H1 (cell line): ENCODE results near the gene KCNMA1. TPM values are rescaled to one million over a fixed set of nuclear protein-coding genes. Genes with fewer than 3 reads are reported as not detected.

ENCODE experiments used
- CTCF ChIA-PET: fragments of 300-600 bp; sonication (Branson Sonifier 250); formaldehyde crosslinking; loops from one replicate; lab custom pipeline; 2021; ENCODE audit not compliant: partially characterized antibody; lab: Charles Lee
- POLR2A ChIA-PET: fragments of 300-600 bp; sonication (Branson Sonifier 250); formaldehyde crosslinking; loops from one replicate; lab custom pipeline; 2021; ENCODE audit warnings: inconsistent platforms; ENCODE audit not compliant: partially characterized antibody; lab: Charles Lee
- DNase-seq, 2 experiments: peaks; one replicate each; pipeline versions ENCODE4 v3.0.0 to v3.0.0-alpha.2; 2010 to 2022; ENCODE audit warnings: low spot score in 2 of 2, low read depth in 1 of 2, mixed read lengths in 1 of 2
- FAIRE-seq: peaks from 2 replicates; lab custom pipeline; 2011; peaks lifted over from hg19 to GRCh38; lab: Jason Lieb, UNC
- H2AFZ ChIP-seq: 2 replicates; pipeline ENCODE4 v1.8.1; 2012; ENCODE audit warnings: low read length, inconsistent platforms
- H2AK5ac ChIP-seq: 2 replicates; pipeline ENCODE4 v1.6.1; 2013; ENCODE audit warnings: low read depth, low read length
- H2BK120ac ChIP-seq: replicated peaks from 2 replicates; pipeline ENCODE3; 2013; ENCODE audit warnings: low read depth, low read length, inconsistent platforms
- H2BK12ac ChIP-seq: 2 replicates; pipeline ENCODE4 v1.6.1; 2013; ENCODE audit warnings: low read depth, low read length
- H2BK15ac ChIP-seq: 2 replicates; pipeline ENCODE4 v1.6.1; 2013; ENCODE audit warnings: low read length
- H2BK20ac ChIP-seq: 2 replicates; pipeline ENCODE4 v1.6.1; 2013; ENCODE audit warnings: low read length
- H2BK5ac ChIP-seq: 2 replicates; pipeline ENCODE4 v1.6.1; 2013; ENCODE audit warnings: low read depth, low read length
- H3K14ac ChIP-seq: 2 replicates; pipeline ENCODE4 v1.6.1; 2013; ENCODE audit warnings: inconsistent platforms; ENCODE audit not compliant: insufficient read length
- H3K18ac ChIP-seq: 2 replicates; pipeline ENCODE4 v1.6.1; 2013; ENCODE audit warnings: low read length; ENCODE audit errors: extremely low read depth
- H3K23ac ChIP-seq: 2 replicates; pipeline ENCODE4 v1.6.1; 2013; ENCODE audit warnings: inconsistent platforms; ENCODE audit not compliant: insufficient read length
- H3K23me2 ChIP-seq: 2 replicates; pipeline ENCODE4 v1.6.1; 2013; ENCODE audit warnings: low read depth, low read length
- H3K27ac ChIP-seq: 2 replicates; pipeline ENCODE4 v1.6.1; 2011; ENCODE audit warnings: low read depth, low read length, inconsistent platforms
- H3K27me3 ChIP-seq, 4 experiments: replicated peaks in 1 of 4; 1 replicate in 1 of 4; 2 replicates in 3 of 4; pipeline versions ENCODE4 v1.6.1 to v1.8.1; 2011 to 2013; ENCODE audit warnings: low read length in 3 of 4, mild to moderate bottlenecking in 3 of 4, inconsistent platforms in 2 of 4, mixed read lengths in 2 of 4, moderate library complexity in 1 of 4; ENCODE audit not compliant: control insufficient read depth in 3 of 4, insufficient read depth in 3 of 4; ENCODE audit errors: extremely low read depth in 1 of 4
- H3K36me3 ChIP-seq, 4 experiments: 2 replicates each; pipeline versions ENCODE4 v1.6.1 to v1.8.1; 2011 to 2013; ENCODE audit warnings: mild to moderate bottlenecking in 4 of 4, low read length in 3 of 4, moderate library complexity in 2 of 4, control low read depth in 1 of 4, inconsistent platforms in 1 of 4; ENCODE audit not compliant: insufficient read depth in 4 of 4, control insufficient read depth in 2 of 4
- H3K4ac ChIP-seq: replicated peaks from 2 replicates; pipeline ENCODE3; 2013; ENCODE audit warnings: low read length, low read depth, mixed read lengths, inconsistent platforms; ENCODE audit not compliant: insufficient read length
- H3K4me1 ChIP-seq, 4 experiments: replicated peaks in 1 of 4; 1 replicate in 1 of 4; 2 replicates in 3 of 4; pipeline versions ENCODE4 v1.6.1 to v1.8.1; 2011 to 2013; ENCODE audit warnings: low read length in 3 of 4, inconsistent platforms in 2 of 4, mixed read lengths in 1 of 4; ENCODE audit not compliant: insufficient read depth in 4 of 4, control insufficient read depth in 3 of 4
- H3K4me2 ChIP-seq, 2 experiments: 2 replicates each; pipeline versions ENCODE4 v1.6.1 to v1.8.1; 2011 to 2013; ENCODE audit warnings: low read depth in 2 of 2, low read length in 2 of 2, control low read depth in 1 of 2, inconsistent platforms in 1 of 2, mild to moderate bottlenecking in 1 of 2; ENCODE audit not compliant: insufficient read depth in 1 of 2
- H3K4me3 ChIP-seq, 4 experiments: fragments of 200-600, 300-600 bp in 1 of 4; sonication (generic), shearing (Covaris generic), sonication (Bioruptor Twin) in 1 of 4; 2 replicates each; pipeline versions ENCODE4 v1.5.1 to v1.8.1; 2011 to 2016; ENCODE audit warnings: low read length in 4 of 4, low read depth in 3 of 4, control low read depth in 2 of 4, inconsistent platforms in 2 of 4, mild to moderate bottlenecking in 2 of 4, mixed read lengths in 1 of 4, moderate library complexity in 1 of 4; ENCODE audit not compliant: insufficient read depth in 2 of 4; ENCODE audit errors: extremely low read depth in 1 of 4
- H3K56ac ChIP-seq: replicated peaks from 2 replicates; pipeline ENCODE3; 2013; ENCODE audit warnings: low read depth, mild to moderate bottlenecking, mixed read lengths, low read length, inconsistent platforms; ENCODE audit not compliant: insufficient read length
- H3K79me1 ChIP-seq: 2 replicates; pipeline ENCODE4 v1.6.1; 2013; ENCODE audit warnings: low read depth, low read length, control low read depth
- H3K79me2 ChIP-seq, 2 experiments: 2 replicates each; pipeline versions ENCODE4 v1.6.1 to v1.8.1; 2012 to 2013; ENCODE audit warnings: low read length in 2 of 2, mild to moderate bottlenecking in 2 of 2, inconsistent platforms in 1 of 2; ENCODE audit not compliant: insufficient read depth in 2 of 2, control insufficient read depth in 1 of 2
- H3K9ac ChIP-seq, 4 experiments: replicated peaks in 1 of 4; 1 replicate in 1 of 4; 2 replicates in 3 of 4; pipeline versions ENCODE4 v1.6.1 to v1.8.1; 2011 to 2013; ENCODE audit warnings: low read depth in 3 of 4, low read length in 3 of 4, control low read depth in 2 of 4, mild to moderate bottlenecking in 2 of 4, moderate library complexity in 2 of 4, inconsistent platforms in 1 of 4; ENCODE audit errors: extremely low read depth in 1 of 4
- H3K9me3 ChIP-seq, 2 experiments: 2 replicates each; pipeline versions ENCODE4 v1.6.1 to v1.8.1; 2012 to 2013; ENCODE audit warnings: mild to moderate bottlenecking in 2 of 2, moderate library complexity in 2 of 2, control low read depth in 1 of 2, inconsistent platforms in 1 of 2, low read depth in 1 of 2, low read length in 1 of 2, mixed read lengths in 1 of 2; ENCODE audit not compliant: insufficient read depth in 2 of 2
- H4K20me1 ChIP-seq, 2 experiments: replicated peaks in 1 of 2; 2 replicates each; pipeline versions ENCODE3 to v1.8.1; 2011 to 2013; ENCODE audit warnings: inconsistent platforms in 2 of 2, low read length in 2 of 2, mild to moderate bottlenecking in 1 of 2; ENCODE audit not compliant: insufficient read depth in 2 of 2, control insufficient read depth in 1 of 2
- H4K5ac ChIP-seq: 2 replicates; pipeline ENCODE4 v1.6.1; 2013; ENCODE audit warnings: low read length, low read depth, mixed read lengths, inconsistent platforms; ENCODE audit not compliant: insufficient read length
- H4K8ac ChIP-seq: 2 replicates; pipeline ENCODE4 v1.8.0; 2013; ENCODE audit warnings: mild to moderate bottlenecking, moderate library complexity, low read length, inconsistent platforms; ENCODE audit not compliant: insufficient read depth; ENCODE audit errors: extremely low read depth
- H4K91ac ChIP-seq: replicated peaks from 2 replicates; pipeline ENCODE3; 2013; ENCODE audit warnings: low read length, mixed read lengths, inconsistent platforms; ENCODE audit not compliant: insufficient read length
- BACH1 ChIP-seq: IDR thresholded peaks from 2 replicates; pipeline ENCODE4 v1.6.1; 2012; ENCODE audit warnings: low read length, improper control_type of control experiment
- EGR1 ChIP-seq: IDR thresholded peaks from 2 replicates; pipeline ENCODE4 v1.6.1; 2011; ENCODE audit warnings: low read depth, low read length, borderline replicate concordance
- EZH2 ChIP-seq: fragments of 200-600 bp; sonication (generic); IDR thresholded peaks from 2 replicates; pipeline ENCODE4 v1.7.1; 2012; ENCODE audit warnings: low read depth, mild to moderate bottlenecking, moderate library complexity, low read length, inconsistent platforms; ENCODE audit not compliant: severe bottlenecking
- GABPA ChIP-seq: IDR thresholded peaks from 2 replicates; pipeline ENCODE4 v1.6.1; 2011; ENCODE audit warnings: mild to moderate bottlenecking, low read length, moderate library complexity, borderline replicate concordance; ENCODE audit not compliant: insufficient read depth
- JUN ChIP-seq: IDR thresholded peaks from 2 replicates; pipeline ENCODE4 v1.6.1; 2011; ENCODE audit warnings: low read depth, mild to moderate bottlenecking, improper control_type of control experiment, low read length
- KDM4A ChIP-seq: IDR thresholded peaks from one replicate; pipeline ENCODE4 v1.7.1; 2012; ENCODE audit warnings: low read depth, mild to moderate bottlenecking, moderate library complexity, low read length, inconsistent platforms; ENCODE audit not compliant: severe bottlenecking
- NANOG ChIP-seq: IDR thresholded peaks from 2 replicates; pipeline ENCODE4 v1.6.1; 2011; ENCODE audit warnings: low read length, low read depth, mild to moderate bottlenecking, inconsistent platforms; ENCODE audit not compliant: insufficient read depth, poor library complexity, severe bottlenecking
- POU5F1 ChIP-seq: IDR thresholded peaks from 2 replicates; pipeline ENCODE4 v1.6.1; 2011; ENCODE audit warnings: low read depth, mild to moderate bottlenecking, low read length, moderate library complexity
- RXRA ChIP-seq: IDR thresholded peaks from 2 replicates; pipeline ENCODE4 v1.6.1; 2011; ENCODE audit warnings: low read depth, mild to moderate bottlenecking, low read length, moderate library complexity; ENCODE audit not compliant: insufficient read depth
- SP1 ChIP-seq: IDR thresholded peaks from 2 replicates; pipeline ENCODE4 v1.6.1; 2011; ENCODE audit warnings: low read depth, low read length
- SP4 ChIP-seq: IDR thresholded peaks from 2 replicates; pipeline ENCODE4 v1.6.1; 2012; ENCODE audit warnings: low read length, inconsistent platforms
- TBP ChIP-seq: IDR thresholded peaks from 2 replicates; pipeline ENCODE4 v1.6.1; 2011; ENCODE audit warnings: low read depth, low read length, improper control_type of control experiment
- USF2 ChIP-seq: IDR thresholded peaks from 2 replicates; pipeline ENCODE4 v1.6.1; 2011; ENCODE audit warnings: low read length, improper control_type of control experiment
- ZNF274 ChIP-seq: IDR thresholded peaks from 2 replicates; pipeline ENCODE4 v1.7.0; 2012; ENCODE audit warnings: low read length, borderline replicate concordance; ENCODE audit errors: extremely low read depth
- WGBS, 2 experiments: shearing (Covaris generic) in 1 of 2; methylation state at CpG; one replicate each; pipeline versions ENCODE4 v1.1.6 to v1.1.7; 2013 to 2015; ENCODE audit warnings: low lambda C conversion rate in 2 of 2, mixed read lengths in 2 of 2, inconsistent platforms in 1 of 2, low coverage in 1 of 2, missing lambda C conversion rate in 1 of 2; ENCODE audit not compliant: insufficient replicate concordance in 2 of 2, insufficient coverage in 1 of 2, insufficient read length in 1 of 2; ENCODE audit errors: extremely low coverage in 1 of 2, missing lambda C conversion rate in 1 of 2; 5-methylcytosine and 5-hydroxymethylcytosine counted together
- polyA plus RNA-seq, 7 experiments: library from polyadenylated mRNA; depleted of rRNA in 3 of 7; stranded (reverse) in 5 of 7; unstranded in 2 of 7; fragments of >200 nt in 5 of 7; fragments of 200-250 nt in 2 of 7; gene quantifications; 1 replicate in 5 of 7; 2 replicates in 1 of 7; 4 replicates in 1 of 7; pipeline versions ENCODE4 v1.2.1 to v1.2.3, GENCODE V29; 2011 to 2013; ENCODE audit warnings: missing spikeins in 2 of 7, mixed read lengths in 2 of 7
- total RNA-seq: library from RNA; stranded (reverse); fragmentation: NEBNext Ultra II Directional; extraction: Animal tissue kit (Norgen Biotek cat#: 25700); gene quantifications from 2 replicates; pipeline ENCODE4 v1.2.1, GENCODE V29; 2021

KCNMA1 gene
- total and polyA plus RNA-seq, 2 of the 8 experiments (the other 6 are each of a cell fraction or from before 2014, with no cell fraction given): 10.2 to 11.1 TPM

GRCh38 chr10:77600640-77601039 is 37.0 kb downstream of the KCNMA1 start:
- no peak overlapping the region for H2BK5ac ChIP-seq
- H3K4me2 ChIP-seq: no peak overlapping the region
- no peaks in the 10 kb centered on the region for H3K27me3 ChIP-seq
- no peak overlapping the region for H2AK5ac ChIP-seq
- no peak overlapping the region for H2BK20ac ChIP-seq
- FAIRE-seq (no peak), DNase-seq (no peak)
- no peak overlapping the region for H3K4me3 ChIP-seq
- no peak overlapping the region for H3K18ac ChIP-seq
- POLR2A ChIA-PET: no interaction called here
- H2AFZ ChIP-seq: no peak overlapping the region
- H3K4ac ChIP-seq: no peak overlapping the region
- H2BK120ac ChIP-seq: no peak overlapping the region
- H3K27ac ChIP-seq: no peak overlapping the region
- WGBS, 2 experiments: 96% methylated on average over 6 of the region's 6 CpGs; no CpG with 5 or more reads in 1 of the 2 experiments
- CTCF ChIA-PET: interaction anchor here (0.6 to 2.2 kb wide), 9 partner anchors 39 to 427 kb away, joined by 3 to 7 read pairs (median 4); no protein-coding TSS in a partner anchor
- no peak overlapping the region for H4K91ac ChIP-seq
- no peaks in the 10 kb centered on the region for H3K9me3 ChIP-seq
- no peak overlapping the region for H3K14ac ChIP-seq
- H3K9ac ChIP-seq: no peak overlapping the region
- H3K36me3 ChIP-seq: no peaks in the 10 kb centered on the region
- no peak overlapping the region for H2BK15ac ChIP-seq
- H4K5ac ChIP-seq: no peak overlapping the region
- H4K8ac ChIP-seq: no peak overlapping the region
- H3K23me2 ChIP-seq: no peaks in the 10 kb centered on the region
- no peaks in the 10 kb centered on the region for H3K79me1 ChIP-seq
- H3K23ac ChIP-seq: no peak overlapping the region
- no peaks in the 10 kb centered on the region for H4K20me1 ChIP-seq
- no peaks in the 10 kb centered on the region; a peak in 1 of 4 replicates for H3K79me2 ChIP-seq
- no peak overlapping the region for H2BK12ac ChIP-seq
- peaks cover 1 to 8% (median 4%) of the 10 kb centered on the region in 4 experiments; a peak in 4 of 7 replicates for H3K4me1 ChIP-seq
- no peak overlapping the region for H3K56ac ChIP-seq
- no peak for TF ChIP-seq ZNF274
- TF ChIP-seq SP4: no peak
- no peak for TF ChIP-seq EZH2
- TF ChIP-seq SP1: no peak
- TF ChIP-seq TBP: no peak
- TF ChIP-seq BACH1: no peak
- TF ChIP-seq JUN: no peak
- no peak for TF ChIP-seq GABPA
- TF ChIP-seq POU5F1: no peak
- TF ChIP-seq KDM4A: no peak
- TF ChIP-seq RXRA: no peak
- TF ChIP-seq USF2: no peak
- TF ChIP-seq NANOG: no peak
- TF ChIP-seq EGR1: no peak
